ENCODE results near the gene NOS1AP. TPM values are rescaled to one million over a fixed set of nuclear protein-coding genes. Genes with fewer than 3 reads are reported as not detected.

NOS1AP gene
- total and polyA plus RNA-seq, 9 of the 15 experiments (the other 6 are each of a cell fraction or from before 2014, with no cell fraction given), result 0.07 to 1.5 (median 0.22) TPM

GRCh38 chr1:162389021-162389818 lies 319.7 kb downstream of the NOS1AP start:
- H3K79me2 ChIP-seq (ENCODE audit: control insufficient read depth, insufficient read depth, low read length), result peaks cover 12% of the 10 kb centered on the region; the same call in 2 of the 3 replicates
- TF ChIP-seq ZNF175 (CRISPR knock-in tag; IDR thresholded peaks at IDR 0.05; ENCODE audit: low read depth) (0 out of 2 replicates have a peak, but pooled peaks have one; percentile 30), NR2C1 (IDR thresholded peaks at IDR 0.05) (no peak), NR2C1 (tag; IDR thresholded peaks at IDR 0.05) (no peak), MEIS2 (IDR thresholded peaks at IDR 0.05; ENCODE audit: partially characterized antibody) (peak; percentile 66), ZNF589 (CRISPR knock-in tag; IDR thresholded peaks at IDR 0.05; ENCODE audit: low read depth) (0 out of 2 replicates have a peak, but pooled peaks have one; percentile 25), SPI1 (IDR thresholded peaks at IDR 0.05; ENCODE audit: borderline replicate concordance, low read depth, low read length) (0 out of 2 replicates have a peak, but pooled peaks have one; percentile 9), CTBP1 (IDR thresholded peaks at IDR 0.05; ENCODE audit: borderline replicate concordance) (peak; percentile 38; the same call in 1 of the 2 replicates), ZNF347 (CRISPR knock-in tag; IDR thresholded peaks at IDR 0.05; ENCODE audit: low read depth) (no peak), TCF3 (CRISPR knock-in tag; IDR thresholded peaks at IDR 0.05) (peak; percentile 20; the same call in 1 of the 2 replicates), SMARCA5 (IDR thresholded peaks at IDR 0.05) (no peak), PBX2 (CRISPR knock-in tag; IDR thresholded peaks at IDR 0.05; ENCODE audit: low read depth) (no peak), PBX2 (tag; conservative IDR thresholded peaks at IDR 0.05; ENCODE audit: low read depth) (peak; percentile 50; the same call in 1 of the 2 replicates)
- TF ChIP-seq, protein P1, sequence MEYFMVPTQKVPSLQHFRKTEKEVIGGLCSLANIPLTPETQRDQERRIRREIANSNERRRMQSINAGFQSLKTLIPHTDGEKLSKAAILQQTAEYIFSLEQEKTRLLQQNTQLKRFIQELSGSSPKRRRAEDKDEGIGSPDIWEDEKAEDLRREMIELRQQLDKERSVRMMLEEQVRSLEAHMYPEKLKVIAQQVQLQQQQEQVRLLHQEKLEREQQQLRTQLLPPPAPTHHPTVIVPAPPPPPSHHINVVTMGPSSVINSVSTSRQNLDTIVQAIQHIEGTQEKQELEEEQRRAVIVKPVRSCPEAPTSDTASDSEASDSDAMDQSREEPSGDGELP (CRISPR knock-in tag; IDR thresholded peaks at IDR 0.05; ENCODE audit: borderline replicate concordance), result 0 out of 2 replicates have a peak, but pooled peaks have one; percentile 39
- H2AFZ ChIP-seq (ENCODE audit: low read depth, low read length), result peak overlapping the region; percentile 52
- H3K27ac ChIP-seq (ENCODE audit: extremely low read depth, low read depth, low read length), result peak overlapping the region; percentile 55
- WGBS (ENCODE audit: insufficient coverage, low coverage, missing lambda C conversion rate), result 42% methylated on average over 11 of the region's 11 CpGs
- DNase-seq (ENCODE audit: extremely low read depth in 1 of 4, low spot score in 3 of 4), result peak in 2 of 4 experiments; percentile 41 to 59
- H3K36me3 ChIP-seq (ENCODE audit: control insufficient read depth, insufficient read depth, low read length), result no peaks in the 10 kb centered on the region; the same call in 2 of the 3 replicates
- H4K20me1 ChIP-seq (replicated peaks; ENCODE audit: control insufficient read depth, insufficient read depth, low read length), result no peaks in the 10 kb centered on the region
- ChIA-PET POLR2A (interaction anchor here (0.8 to 2.8 kb wide), 4 partner anchors 9 to 90 kb away, joined by 3 to 17 read pairs (median 6); no protein-coding TSS in a partner anchor), CTCF (ENCODE audit: low intra/inter-chr PET ratio) (no interaction called here)
- no peak for FAIRE-seq
- BruUV-seq (replicated peaks), result no TSS peak
- H3K9me3 ChIP-seq (replicated peaks; ENCODE audit: control insufficient read depth, insufficient read depth, low read depth, low read length), result no peaks in the 10 kb centered on the region
- intact Hi-C loops (cut with micrococcal nuclease), result no loop called here
- no peaks in the 10 kb centered on the region for H3K27me3 ChIP-seq (ENCODE audit: control insufficient read depth in 2 of 2, insufficient read depth in 2 of 2, low read length in 2 of 2)
- in situ Hi-C loops (cut with MboI), result no loop called here
- ATAC-seq, result peak; percentile 1
- peak overlapping the region; percentile 48 for H3K4me2 ChIP-seq (ENCODE audit: insufficient read depth, low read length)
- H3K9me1 ChIP-seq (ENCODE audit: control insufficient read depth, insufficient read depth, low read length), result peaks cover 7% of the 10 kb centered on the region
- peak overlapping the region; percentile 26 to 46; a peak in 3 of 4 replicates for H3K9ac ChIP-seq (ENCODE audit: insufficient read depth in 1 of 2, low read depth in 2 of 2, low read length in 2 of 2)
- peaks cover 62 to 76% of the 10 kb centered on the region in 2 experiments for H3K4me1 ChIP-seq (replicated peaks in 1 of 2; ENCODE audit: control insufficient read depth in 2 of 2, insufficient read depth in 2 of 2, low read length in 2 of 2)
- no peak overlapping the region for H3K4me3 ChIP-seq
